Kidney (tissue), 14 donors: Measurements from ENCODE around the gene IL2. TPM values are rescaled to one million over a fixed set of nuclear protein-coding genes. Genes with fewer than 3 reads are reported as not detected.

ENCODE experiments used
- DNase-seq, 5 donors: peaks; one replicate each; pipeline ENCODE4 v3.0.0-alpha.2; 2013 to 2020
- FAIRE-seq: peaks from 2 replicates; lab custom pipeline; 2012; peaks lifted over from hg19 to GRCh38; lab: Jason Lieb, UNC
- H3K27ac ChIP-seq, 2 donors: one replicate each; pipeline ENCODE4 v1.7.0; 2013; ENCODE audit warnings: low read depth in 2 of 2, low read length in 2 of 2, inconsistent platforms in 1 of 2
- H3K27me3 ChIP-seq: one replicate; pipeline ENCODE4 v1.7.1; 2013; ENCODE audit warnings: low read length, inconsistent platforms; ENCODE audit not compliant: control insufficient read depth, insufficient read depth
- H3K36me3 ChIP-seq, 3 donors: one replicate each; pipeline versions ENCODE4 v1.7.0 to v1.7.1; 2013; ENCODE audit warnings: low read length in 3 of 3, control low read depth in 1 of 3, inconsistent platforms in 1 of 3; ENCODE audit not compliant: insufficient read depth in 3 of 3, control insufficient read depth in 2 of 3
- H3K4me1 ChIP-seq, 3 donors: one replicate each; pipeline versions ENCODE4 v1.7.0 to v1.7.1; 2013; ENCODE audit warnings: low read length in 3 of 3, inconsistent platforms in 1 of 3, low read depth in 1 of 3; ENCODE audit not compliant: control insufficient read depth in 2 of 3, insufficient read depth in 2 of 3
- H3K4me3 ChIP-seq, 3 donors: one replicate each; pipeline versions ENCODE4 v1.7.0 to v1.8.1; 2013; ENCODE audit warnings: low read length in 3 of 3, control low read depth in 1 of 3, inconsistent platforms in 1 of 3
- H3K9ac ChIP-seq, 3 donors: one replicate each; pipeline versions ENCODE4 v1.7.0 to v1.7.1; 2013; ENCODE audit warnings: low read length in 3 of 3, control low read depth in 1 of 3, inconsistent platforms in 1 of 3
- H3K9me3 ChIP-seq, 3 donors: one replicate each; pipeline versions ENCODE4 v1.7.0 to v1.7.1; 2013; ENCODE audit warnings: low read length in 3 of 3, control low read depth in 1 of 3, inconsistent platforms in 1 of 3; ENCODE audit not compliant: control insufficient read depth in 2 of 3, insufficient read depth in 1 of 3
- intact Hi-C: fragments of 100-400 bp; cut with DNase I; formaldehyde crosslinking; loops from one replicate; pipeline ENCODE4 v1.11.1; 2022
- polyA plus RNA-seq: library from polyadenylated mRNA; stranded (reverse); fragments of 350-450 nt; fragmentation: Illumina TruSeq; extraction: RNeasy Lipid Tissue Mini Kit (QIAGEN cat#74804); gene quantifications from one replicate; pipeline ENCODE4 v1.2.3, GENCODE V29; 2014; ENCODE audit warnings: low read depth, low replicate concordance; ENCODE audit not compliant: insufficient read depth
- total RNA-seq: library from RNA; stranded (reverse); fragmentation: NEBNext Ultra II Directional; extraction: Animal tissue kit (Norgen Biotek cat#: 25700); gene quantifications from one replicate; pipeline ENCODE4 v1.2.1, GENCODE V29; 2021
- TF ChIP-seq, protein P1 (sequence below): IDR thresholded peaks from 3 replicates; pipeline ENCODE4 v1.5.1; 2012; ENCODE audit warnings: mild to moderate bottlenecking, moderate library complexity, borderline replicate concordance; ENCODE audit not compliant: insufficient read depth; ENCODE audit errors: extremely low read depth
- donor health status: control.
- donor health status: control.
- donor health status: control.
- donor health status: control.
- donor health status: control.
- donor health status: DM: yes; HTN: yes; CAD: no.
- donor health status: Normal renal cell carcinoma (clear cell type).

Gene IL2
- total and polyA plus RNA-seq, 2 donors from 2014 or later: not detected

DNA sequence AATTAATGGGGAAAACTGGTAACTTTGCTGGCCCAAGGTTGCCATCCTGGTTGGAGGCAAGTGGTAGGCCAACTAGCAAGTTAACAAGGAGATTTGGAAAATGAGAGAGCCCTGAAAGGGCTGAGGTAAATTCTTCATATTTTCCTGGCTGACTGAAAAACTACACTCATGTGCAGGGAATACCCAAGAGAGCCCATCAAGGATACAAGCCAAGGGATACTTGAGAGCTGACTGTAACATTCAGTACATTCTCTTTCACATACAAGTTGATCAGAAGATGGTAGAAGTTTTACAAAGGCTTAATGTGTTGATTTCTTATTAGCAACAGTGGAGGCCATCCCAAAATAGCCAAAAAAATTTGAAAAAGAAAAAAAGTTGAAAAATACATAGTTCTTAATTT is 33.3 kb downstream of the IL2 start:
- FAIRE-seq: no peak
- TF ChIP-seq, protein P1, sequence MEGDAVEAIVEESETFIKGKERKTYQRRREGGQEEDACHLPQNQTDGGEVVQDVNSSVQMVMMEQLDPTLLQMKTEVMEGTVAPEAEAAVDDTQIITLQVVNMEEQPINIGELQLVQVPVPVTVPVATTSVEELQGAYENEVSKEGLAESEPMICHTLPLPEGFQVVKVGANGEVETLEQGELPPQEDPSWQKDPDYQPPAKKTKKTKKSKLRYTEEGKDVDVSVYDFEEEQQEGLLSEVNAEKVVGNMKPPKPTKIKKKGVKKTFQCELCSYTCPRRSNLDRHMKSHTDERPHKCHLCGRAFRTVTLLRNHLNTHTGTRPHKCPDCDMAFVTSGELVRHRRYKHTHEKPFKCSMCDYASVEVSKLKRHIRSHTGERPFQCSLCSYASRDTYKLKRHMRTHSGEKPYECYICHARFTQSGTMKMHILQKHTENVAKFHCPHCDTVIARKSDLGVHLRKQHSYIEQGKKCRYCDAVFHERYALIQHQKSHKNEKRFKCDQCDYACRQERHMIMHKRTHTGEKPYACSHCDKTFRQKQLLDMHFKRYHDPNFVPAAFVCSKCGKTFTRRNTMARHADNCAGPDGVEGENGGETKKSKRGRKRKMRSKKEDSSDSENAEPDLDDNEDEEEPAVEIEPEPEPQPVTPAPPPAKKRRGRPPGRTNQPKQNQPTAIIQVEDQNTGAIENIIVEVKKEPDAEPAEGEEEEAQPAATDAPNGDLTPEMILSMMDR: no peak

GRCh38 chr4:122412547-122412946 is 44.0 kb downstream of the IL2 start:
- no peaks in the 10 kb centered on the region for H3K4me1 ChIP-seq
- FAIRE-seq (no peak), DNase-seq (no peak)
- TF ChIP-seq, protein P1: no peak
- no peaks in the 10 kb centered on the region for H3K27me3 ChIP-seq
- intact Hi-C loops: no loop called here
- no peak overlapping the region for H3K4me3 ChIP-seq
- no peak overlapping the region for H3K27ac ChIP-seq
- no peaks in the 10 kb centered on the region for H3K36me3 ChIP-seq
- no peak overlapping the region for H3K9ac ChIP-seq
- no peaks in the 10 kb centered on the region for H3K9me3 ChIP-seq

More for the DNA sequence above, 33.3 kb downstream of the IL2 start:
- H3K4me3 ChIP-seq: no peak overlapping the region
- no peak overlapping the region for H3K27ac ChIP-seq
- DNase-seq: no peak
- no peaks in the 10 kb centered on the region for H3K9me3 ChIP-seq
- no peaks in the 10 kb centered on the region for H3K4me1 ChIP-seq
- H3K36me3 ChIP-seq: no peaks in the 10 kb centered on the region
- H3K27me3 ChIP-seq: no peaks in the 10 kb centered on the region
- intact Hi-C loops: no loop called here
- no peak overlapping the region for H3K9ac ChIP-seq

DNA sequence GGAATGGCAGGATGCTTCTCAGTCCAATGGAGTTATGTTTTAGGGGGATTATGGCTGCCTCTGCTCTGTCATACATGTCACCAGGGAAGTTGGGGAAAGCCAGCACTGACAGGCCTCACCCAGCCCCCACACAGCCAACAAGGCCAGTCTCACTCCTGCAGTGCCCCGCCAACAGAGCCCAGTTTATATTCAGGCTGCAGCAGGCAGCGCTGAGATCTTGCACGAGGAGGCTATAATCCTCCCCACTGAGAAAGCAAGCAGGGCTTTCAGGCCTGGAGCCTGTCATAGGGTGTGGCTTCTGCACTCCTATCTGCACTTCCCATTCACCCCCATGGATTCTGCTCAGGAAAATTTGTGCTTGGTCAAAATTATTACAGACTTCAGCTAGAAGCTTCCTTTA is 52.7 kb downstream of the IL2 start:
- no peak overlapping the region for H3K4me3 ChIP-seq
- intact Hi-C loops: no loop called here
- H3K27ac ChIP-seq: no peak overlapping the region
- no peak overlapping the region for H3K9ac ChIP-seq
- FAIRE-seq (no peak), DNase-seq (no peak)
- H3K4me1 ChIP-seq: no peaks in the 10 kb centered on the region
- TF ChIP-seq, protein P1: no peak
- no peaks in the 10 kb centered on the region for H3K27me3 ChIP-seq
- H3K36me3 ChIP-seq: no peaks in the 10 kb centered on the region
- no peaks in the 10 kb centered on the region for H3K9me3 ChIP-seq

Other genes with a start within 250 kb of the IL2 start
- gene ADAD1, start 77.7 kb downstream of the IL2 start, total RNA-seq: not detected
- not detected for gene ADAD1, start 77.7 kb downstream of the IL2 start, polyA plus RNA-seq
- not detected for gene IL21, start 164.3 kb upstream of the IL2 start, total RNA-seq
- gene IL21, start 164.3 kb upstream of the IL2 start, polyA plus RNA-seq: not detected